Neuron (in vitro differentiated cells): ENCODE results near the gene HIPK3.

Source experiments
- H2AFZ ChIP-seq: one replicate; pipeline ENCODE4 v1.6.1; 2013; ENCODE audit warnings: low read depth, mild to moderate bottlenecking, inconsistent platforms, low read length, moderate library complexity
- H3K27me3 ChIP-seq: one replicate; pipeline ENCODE4 v1.6.1; 2013; ENCODE audit warnings: low read length; ENCODE audit not compliant: insufficient read depth
- H3K36me3 ChIP-seq: one replicate; pipeline ENCODE4 v1.6.1; 2013; ENCODE audit warnings: low read length; ENCODE audit not compliant: insufficient read depth
- H3K4me1 ChIP-seq: one replicate; pipeline ENCODE4 v1.6.1; 2013; ENCODE audit warnings: low read length; ENCODE audit not compliant: insufficient read depth
- H3K4me3 ChIP-seq: 2 replicates; pipeline ENCODE4 v1.5.1; 2013; ENCODE audit warnings: mild to moderate bottlenecking, low read length, moderate library complexity
- H3K9me3 ChIP-seq: one replicate; pipeline ENCODE4 v1.6.1; 2013; ENCODE audit warnings: low read length

HIPK3 gene

DNA sequence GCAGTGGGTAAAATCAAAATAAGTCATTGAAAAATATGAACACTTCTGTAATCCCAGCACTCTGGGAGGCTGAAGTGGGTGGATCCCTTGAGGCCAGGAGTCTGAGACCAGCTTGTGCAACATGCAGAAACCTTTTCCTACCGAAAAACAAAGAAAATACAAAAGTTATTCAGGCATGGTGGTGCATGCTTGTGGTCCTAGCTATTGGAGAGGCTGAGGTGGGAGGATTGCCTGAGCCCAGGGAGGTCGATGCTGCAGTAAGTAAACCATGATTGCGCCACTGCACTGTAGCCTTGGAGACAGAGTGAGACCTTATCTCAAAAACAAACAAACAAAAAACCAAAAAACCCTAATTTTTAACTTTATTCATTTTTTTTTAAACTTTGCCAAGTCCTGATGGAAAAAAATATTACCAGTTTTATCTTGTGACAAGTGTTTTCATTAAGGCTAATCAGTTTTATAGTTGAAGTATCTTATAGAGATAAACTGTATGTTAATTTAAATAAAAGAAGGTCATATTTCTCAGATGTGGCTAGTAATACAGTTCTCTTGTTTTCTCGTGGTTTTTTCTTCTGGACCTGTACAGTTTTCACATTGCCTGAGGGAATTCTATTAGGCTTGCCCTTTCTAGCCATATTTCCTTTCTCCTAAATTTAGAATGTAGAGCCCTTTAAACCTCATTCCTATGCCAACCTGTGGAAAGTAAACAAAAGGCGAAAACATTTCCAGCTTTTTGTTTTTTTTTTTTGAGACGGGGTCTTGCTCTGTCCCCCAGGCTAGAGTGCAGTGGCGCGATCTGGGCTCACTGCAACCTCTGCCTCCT, 9.4 kb downstream of the HIPK3 start:
- no peak overlapping the region for H2AFZ ChIP-seq
- no peak overlapping the region for H3K4me3 ChIP-seq
- H3K9me3 ChIP-seq: no peaks in the 10 kb centered on the region
- no peaks in the 10 kb centered on the region for H3K36me3 ChIP-seq
- no peaks in the 10 kb centered on the region for H3K4me1 ChIP-seq
- no peaks in the 10 kb centered on the region for H3K27me3 ChIP-seq

DNA sequence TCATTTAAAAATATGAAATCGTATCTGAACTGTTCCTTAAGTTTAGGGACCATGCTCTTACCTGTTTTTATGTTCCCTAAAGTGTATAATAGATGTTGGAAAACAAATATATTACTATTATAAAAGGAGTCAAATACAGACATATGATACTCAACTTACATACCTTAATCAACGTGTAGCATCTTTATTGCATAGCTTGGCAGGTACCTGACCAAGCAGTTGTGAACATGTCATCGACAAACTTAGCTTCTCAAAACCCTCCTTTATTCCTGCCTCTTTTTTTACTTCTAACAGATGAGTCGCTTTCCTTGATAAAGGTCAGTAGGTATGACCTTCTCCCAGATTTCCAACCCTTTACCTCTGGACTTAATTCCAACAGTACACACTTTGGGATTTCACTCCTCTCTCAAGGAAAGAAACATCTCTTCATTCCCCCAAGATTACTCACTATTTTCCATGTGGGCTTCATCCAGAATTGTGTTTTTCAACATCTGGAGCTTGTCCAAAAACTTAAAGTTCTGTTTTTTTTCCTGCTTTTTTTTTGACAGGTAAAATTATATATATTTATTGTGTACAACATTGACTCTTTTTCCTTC, 11.9 kb downstream of the HIPK3 start:
- Histone ChIP-seq H3K9me3 (no peaks in the 10 kb centered on the region), H3K27me3 (no peaks in the 10 kb centered on the region), H3K36me3 (no peaks in the 10 kb centered on the region), H3K4me1 (no peaks in the 10 kb centered on the region), H3K4me3 (no peak overlapping the region), H2AFZ (no peak overlapping the region)

DNA sequence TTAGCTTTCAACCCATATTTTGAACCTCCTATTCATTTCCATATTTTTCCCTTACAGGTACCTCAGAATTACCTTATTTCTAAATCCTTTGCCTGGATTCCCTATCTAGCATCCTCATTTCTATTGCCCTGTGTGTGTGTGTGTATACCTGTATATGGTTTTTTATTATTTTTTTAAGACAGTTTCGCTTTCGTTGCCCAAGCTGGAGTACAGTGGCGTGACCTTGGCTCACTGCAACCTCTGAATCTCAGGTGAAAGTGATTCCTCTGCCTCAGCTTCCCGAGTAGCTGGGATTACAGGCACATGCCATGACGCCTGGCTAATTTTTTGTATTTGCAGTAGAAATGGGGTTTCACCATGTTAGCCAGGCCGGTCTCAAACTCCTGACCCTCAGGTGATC, 12.6 kb downstream of the HIPK3 start:
- Histone ChIP-seq H3K4me1 (no peaks in the 10 kb centered on the region), H3K9me3 (no peaks in the 10 kb centered on the region), H3K4me3 (no peak overlapping the region), H3K27me3 (no peaks in the 10 kb centered on the region), H3K36me3 (no peaks in the 10 kb centered on the region), H2AFZ (no peak overlapping the region)

DNA sequence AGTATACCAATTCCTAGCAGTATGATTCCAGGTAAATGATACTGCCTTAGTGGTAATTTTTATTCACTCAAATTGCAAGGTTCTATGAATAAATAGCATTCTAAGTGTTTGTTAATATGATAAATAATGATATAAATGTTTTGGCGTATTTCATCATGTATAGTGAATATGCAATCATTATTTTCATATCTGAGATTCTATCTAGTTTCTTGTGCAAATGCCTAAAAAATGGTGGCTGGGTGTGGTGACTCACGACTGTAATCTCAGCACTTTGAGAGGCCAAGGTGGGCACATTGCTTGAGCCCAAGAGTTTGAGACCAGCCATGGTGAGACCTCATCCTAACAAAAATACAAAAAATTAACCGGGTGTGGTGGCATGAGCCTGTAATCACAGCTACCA, 13.9 kb downstream of the HIPK3 start:
- no peaks in the 10 kb centered on the region for H3K27me3 ChIP-seq
- H3K4me3 ChIP-seq: no peak overlapping the region
- no peak overlapping the region for H2AFZ ChIP-seq
- H3K4me1 ChIP-seq: no peaks in the 10 kb centered on the region
- no peaks in the 10 kb centered on the region for H3K36me3 ChIP-seq
- H3K9me3 ChIP-seq: no peaks in the 10 kb centered on the region

DNA sequence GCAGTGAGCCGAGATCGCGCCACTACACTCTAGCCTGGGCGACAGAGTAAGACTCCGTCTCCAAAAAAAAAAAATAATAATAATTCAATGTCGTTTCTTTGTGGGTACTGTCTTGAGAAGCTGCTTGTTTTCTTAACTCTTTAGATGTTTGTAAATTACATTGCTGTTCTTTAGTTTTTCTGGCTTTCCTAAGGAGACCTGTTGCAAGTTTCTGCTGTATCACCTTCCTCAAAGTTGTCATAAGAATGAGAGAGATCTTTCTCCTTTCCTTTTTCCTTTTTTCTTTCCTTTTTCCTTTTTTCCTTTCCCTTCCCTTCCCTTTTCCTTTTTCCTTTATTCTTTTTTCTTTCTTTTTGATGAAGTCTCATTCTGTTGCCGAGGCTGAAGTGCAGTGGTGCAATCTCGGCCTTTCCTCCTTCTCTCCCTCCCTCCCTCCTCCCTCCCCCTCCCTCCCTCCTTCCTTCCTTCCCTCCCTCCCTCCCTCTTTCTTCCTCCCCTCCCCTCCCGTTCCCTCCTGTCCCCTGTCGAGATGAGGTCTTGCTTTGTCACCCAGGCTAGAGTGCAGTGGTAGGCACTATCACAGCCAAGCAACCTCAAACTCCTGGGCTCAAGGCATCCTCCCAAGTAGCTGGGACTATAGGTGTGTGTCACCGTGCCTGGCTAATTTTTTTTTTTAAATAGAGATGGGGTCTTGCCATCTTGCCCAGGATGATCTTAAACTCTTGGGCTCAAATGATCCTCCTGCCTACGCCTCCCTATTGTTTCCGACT, 15.3 kb downstream of the HIPK3 start:
- no peaks in the 10 kb centered on the region for H3K4me1 ChIP-seq
- no peaks in the 10 kb centered on the region for H3K27me3 ChIP-seq
- H3K36me3 ChIP-seq: no peaks in the 10 kb centered on the region
- H3K4me3 ChIP-seq: no peak overlapping the region
- H2AFZ ChIP-seq: no peak overlapping the region
- no peaks in the 10 kb centered on the region for H3K9me3 ChIP-seq

DNA sequence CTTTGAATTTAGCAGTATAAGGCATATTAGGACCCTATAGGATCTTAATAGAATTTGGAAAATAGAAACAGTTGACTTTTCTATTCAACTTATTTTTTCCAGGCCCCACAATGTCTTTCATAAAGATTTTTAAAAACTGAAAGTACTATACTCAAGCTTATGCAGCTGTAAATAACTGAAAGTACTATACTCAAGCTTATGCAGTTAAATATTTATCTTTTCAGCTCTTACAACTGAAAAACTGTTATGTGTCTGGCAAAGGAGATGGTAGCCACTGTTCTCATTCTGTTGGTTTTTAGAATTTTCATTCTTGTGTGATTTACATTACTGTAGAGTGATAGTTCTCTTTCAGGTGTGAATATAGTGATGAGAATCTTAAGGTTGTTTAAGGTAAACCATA, 16.5 kb downstream of the HIPK3 start:
- Histone ChIP-seq H3K4me3 (no peak overlapping the region), H3K9me3 (no peaks in the 10 kb centered on the region), H2AFZ (no peak overlapping the region), H3K27me3 (no peaks in the 10 kb centered on the region), H3K4me1 (no peaks in the 10 kb centered on the region), H3K36me3 (no peaks in the 10 kb centered on the region)

DNA sequence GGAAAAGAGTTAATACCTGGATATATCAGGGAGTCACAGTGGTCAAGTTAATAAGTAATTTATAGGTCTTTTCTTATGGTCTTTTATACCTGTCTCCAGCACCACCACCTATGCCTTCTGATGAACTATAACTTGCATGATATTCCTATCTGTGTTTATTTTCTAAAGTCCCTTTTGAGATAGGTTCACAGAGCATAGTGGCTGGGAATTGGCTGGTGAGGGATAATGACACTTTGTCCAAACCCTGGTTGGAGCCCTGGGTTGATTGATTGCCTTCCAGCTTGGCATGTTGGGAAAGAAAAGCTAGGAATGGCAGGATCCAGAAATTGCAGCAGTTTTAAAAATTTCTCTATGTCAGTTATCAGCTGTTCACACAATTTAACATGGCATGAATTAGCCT, 23.2 kb downstream of the HIPK3 start:
- Histone ChIP-seq H3K36me3 (no peaks in the 10 kb centered on the region), H3K27me3 (no peaks in the 10 kb centered on the region), H3K9me3 (peaks cover 2% of the 10 kb centered on the region), H2AFZ (no peak overlapping the region), H3K4me1 (no peaks in the 10 kb centered on the region), H3K4me3 (no peak overlapping the region)

DNA sequence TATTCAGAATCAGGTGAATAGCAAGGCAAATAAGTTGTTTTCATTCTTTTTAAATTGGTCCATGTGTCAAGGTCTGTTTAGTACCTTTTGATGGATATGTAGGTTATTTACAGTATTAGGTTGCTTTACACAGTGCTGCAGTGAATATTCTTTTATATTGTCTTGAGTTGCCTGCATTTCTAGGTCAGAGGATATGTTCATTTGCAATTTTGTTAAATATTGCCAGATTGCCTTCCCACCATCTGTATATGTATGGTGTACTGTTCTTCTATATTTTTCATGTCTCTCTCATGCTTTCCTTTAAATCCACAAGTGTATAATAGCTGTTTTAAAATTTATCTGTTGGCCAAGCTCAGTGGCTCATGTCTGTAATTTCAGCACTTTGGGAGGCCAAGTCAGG, 24.6 kb downstream of the HIPK3 start:
- Histone ChIP-seq H2AFZ (no peak overlapping the region), H3K36me3 (peaks cover 5% of the 10 kb centered on the region), H3K4me3 (no peak overlapping the region), H3K4me1 (no peaks in the 10 kb centered on the region), H3K27me3 (no peaks in the 10 kb centered on the region), H3K9me3 (peaks cover 6% of the 10 kb centered on the region)

DNA sequence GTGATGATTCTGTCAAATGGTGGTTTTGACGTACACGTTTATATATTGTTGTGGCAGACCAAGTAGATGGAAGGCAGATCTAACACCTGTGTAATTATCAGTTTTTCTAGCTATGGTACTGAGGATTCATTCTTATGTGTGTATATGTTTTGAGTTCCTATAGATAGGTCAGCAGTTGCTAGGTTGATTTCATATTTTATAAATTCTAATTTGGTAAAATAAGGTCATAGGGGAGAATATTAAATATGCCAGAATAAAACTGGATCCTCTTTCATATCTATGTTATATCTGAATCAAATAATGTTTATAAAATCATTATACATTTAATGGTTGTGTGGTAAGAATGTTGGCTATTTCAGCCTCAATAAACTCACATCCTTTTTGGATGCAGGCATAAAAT, 27.6 kb downstream of the HIPK3 start:
- H3K4me1 ChIP-seq: no peaks in the 10 kb centered on the region
- H3K27me3 ChIP-seq: no peaks in the 10 kb centered on the region
- H3K36me3 ChIP-seq: peaks cover 22% of the 10 kb centered on the region
- H3K4me3 ChIP-seq: no peak overlapping the region
- no peak overlapping the region for H2AFZ ChIP-seq
- H3K9me3 ChIP-seq: peaks cover 4% of the 10 kb centered on the region

DNA sequence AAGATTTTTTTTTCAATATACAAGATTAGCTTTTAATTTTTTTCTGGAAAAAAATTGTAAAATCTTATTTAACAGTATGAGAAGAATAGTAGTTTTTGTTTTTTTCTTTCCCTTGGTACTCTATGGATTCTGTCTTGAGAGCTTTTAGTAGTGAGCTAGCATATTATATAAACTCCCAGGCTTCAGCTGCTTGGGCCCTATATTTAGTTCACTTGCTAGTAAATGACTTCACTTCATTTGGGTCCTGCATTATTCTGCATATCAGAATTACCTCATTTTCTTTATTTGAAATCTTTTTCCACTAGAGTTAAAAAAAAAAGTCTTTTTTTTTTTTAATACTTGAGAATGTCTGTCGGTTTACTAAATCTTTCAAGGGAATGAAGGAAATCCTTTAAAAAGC, 33.1 kb downstream of the HIPK3 start:
- Histone ChIP-seq H2AFZ (no peak overlapping the region), H3K27me3 (no peaks in the 10 kb centered on the region), H3K9me3 (peaks cover 4% of the 10 kb centered on the region), H3K4me3 (no peak overlapping the region), H3K4me1 (no peaks in the 10 kb centered on the region), H3K36me3 (peaks cover 24% of the 10 kb centered on the region)

DNA sequence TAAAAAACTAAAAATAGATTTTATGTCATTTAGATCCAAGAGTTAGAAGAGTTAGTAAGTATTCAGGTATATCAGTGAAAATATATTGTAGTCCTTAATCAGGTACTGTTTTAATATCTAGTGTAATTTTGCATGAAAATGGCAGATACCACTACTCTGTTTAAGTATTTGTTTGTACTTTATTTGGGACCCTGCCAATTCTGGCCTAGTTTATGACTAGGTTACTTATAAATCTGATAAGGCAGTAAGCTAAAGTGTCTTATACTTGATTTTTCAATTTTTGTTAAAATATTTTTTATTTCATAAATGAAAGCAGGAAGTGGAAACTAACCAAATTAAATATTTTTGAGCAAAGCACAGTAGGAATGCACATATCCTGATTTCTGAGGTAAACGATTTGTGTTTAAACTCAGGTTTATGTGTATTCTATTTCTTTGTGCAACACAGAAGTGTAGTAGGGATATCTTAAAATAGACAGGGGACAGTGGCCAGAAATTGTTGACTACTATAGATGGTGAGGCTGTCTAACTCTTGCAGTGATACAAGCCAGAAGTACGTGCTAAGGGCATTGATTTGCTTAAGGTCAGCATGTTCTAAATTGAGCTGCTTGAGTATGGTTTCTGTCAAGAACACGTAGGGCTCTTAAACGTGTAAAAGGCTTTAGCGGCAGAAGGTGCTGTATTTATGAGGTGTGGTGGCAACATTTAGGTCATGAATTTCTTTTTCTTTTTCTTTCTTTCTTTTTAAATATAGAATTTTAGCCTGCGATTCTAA, 34.0 kb downstream of the HIPK3 start:
- Histone ChIP-seq H3K27me3 (no peaks in the 10 kb centered on the region), H3K4me3 (no peak overlapping the region), H3K4me1 (no peaks in the 10 kb centered on the region), H3K9me3 (peaks cover 4% of the 10 kb centered on the region), H2AFZ (no peak overlapping the region), H3K36me3 (peaks cover 25% of the 10 kb centered on the region)

DNA sequence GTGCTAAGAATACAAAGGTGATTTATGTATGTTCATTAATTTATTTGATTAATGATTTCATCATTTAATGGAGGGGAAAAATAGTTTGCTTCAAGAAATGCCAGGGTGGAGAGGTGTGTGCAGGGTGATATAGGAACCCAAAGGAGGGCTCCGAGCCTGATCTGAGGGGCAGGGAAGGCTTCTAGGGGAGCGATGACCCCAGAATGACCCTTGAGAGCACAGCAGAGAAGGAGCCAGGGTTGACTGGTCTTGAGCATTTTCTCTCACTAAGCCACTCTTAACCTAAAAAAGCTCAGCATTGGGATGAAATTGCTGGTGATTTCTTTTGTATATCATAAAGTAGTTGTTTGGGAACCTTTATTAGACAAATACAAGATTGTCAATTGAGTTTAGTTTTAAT, 35.1 kb downstream of the HIPK3 start:
- H3K27me3 ChIP-seq: no peaks in the 10 kb centered on the region
- no peaks in the 10 kb centered on the region for H3K4me1 ChIP-seq
- no peak overlapping the region for H3K4me3 ChIP-seq
- H3K36me3 ChIP-seq: peaks cover 16% of the 10 kb centered on the region
- H3K9me3 ChIP-seq: peaks cover 2% of the 10 kb centered on the region
- H2AFZ ChIP-seq: no peak overlapping the region

DNA sequence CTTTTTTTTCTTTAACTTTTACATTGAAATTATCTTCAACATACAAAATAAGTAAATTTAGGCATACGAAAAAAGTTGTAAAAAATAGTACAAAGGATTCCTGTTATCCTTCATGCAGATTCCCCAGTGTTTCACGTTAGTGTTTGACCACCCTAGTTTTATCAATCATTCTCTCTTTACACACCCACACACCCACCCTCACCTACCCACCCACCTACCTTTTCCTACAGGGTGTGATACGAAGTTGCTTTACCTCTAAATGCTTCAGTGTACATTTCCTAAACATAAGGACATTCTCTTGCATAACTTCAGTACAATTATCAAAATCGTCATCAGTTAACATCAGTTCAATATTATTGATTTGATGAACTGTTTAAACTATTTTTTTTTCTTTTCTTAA, 37.0 kb downstream of the HIPK3 start:
- no peak overlapping the region for H2AFZ ChIP-seq
- no peaks in the 10 kb centered on the region for H3K4me1 ChIP-seq
- H3K9me3 ChIP-seq: peaks cover 7% of the 10 kb centered on the region
- no peak overlapping the region for H3K4me3 ChIP-seq
- peaks cover 3% of the 10 kb centered on the region for H3K36me3 ChIP-seq
- H3K27me3 ChIP-seq: no peaks in the 10 kb centered on the region
